C4-2B (cell line): ENCODE data around the gene WSB2.

Experiments used
- H3K27ac ChIP-seq: fragments of 450-650 bp; 2 replicates; pipeline ENCODE4 v1.5.1; 2017
- ZFX ChIP-seq: fragments of 450-650 bp; IDR thresholded peaks from 2 replicates; pipeline ENCODE4 v1.6.1; 2017
- TF ChIP-seq, protein P1 (sequence below): fragments of 450-650 bp; conservative IDR thresholded peaks from 2 replicates; pipeline ENCODE4 v1.5.1; 2017; ENCODE audit warnings: mild to moderate bottlenecking

WSB2 gene

GRCh38 chr12:118061011-118061872 lies at the start of gene WSB2:
TSS of gene WSB2 (minus strand) at chr12:118061179. CDS start at chr12:118061048, 131 bp downstream.
- TF ChIP-seq ZFX, result peak; percentile 47
- TF ChIP-seq, protein P1, sequence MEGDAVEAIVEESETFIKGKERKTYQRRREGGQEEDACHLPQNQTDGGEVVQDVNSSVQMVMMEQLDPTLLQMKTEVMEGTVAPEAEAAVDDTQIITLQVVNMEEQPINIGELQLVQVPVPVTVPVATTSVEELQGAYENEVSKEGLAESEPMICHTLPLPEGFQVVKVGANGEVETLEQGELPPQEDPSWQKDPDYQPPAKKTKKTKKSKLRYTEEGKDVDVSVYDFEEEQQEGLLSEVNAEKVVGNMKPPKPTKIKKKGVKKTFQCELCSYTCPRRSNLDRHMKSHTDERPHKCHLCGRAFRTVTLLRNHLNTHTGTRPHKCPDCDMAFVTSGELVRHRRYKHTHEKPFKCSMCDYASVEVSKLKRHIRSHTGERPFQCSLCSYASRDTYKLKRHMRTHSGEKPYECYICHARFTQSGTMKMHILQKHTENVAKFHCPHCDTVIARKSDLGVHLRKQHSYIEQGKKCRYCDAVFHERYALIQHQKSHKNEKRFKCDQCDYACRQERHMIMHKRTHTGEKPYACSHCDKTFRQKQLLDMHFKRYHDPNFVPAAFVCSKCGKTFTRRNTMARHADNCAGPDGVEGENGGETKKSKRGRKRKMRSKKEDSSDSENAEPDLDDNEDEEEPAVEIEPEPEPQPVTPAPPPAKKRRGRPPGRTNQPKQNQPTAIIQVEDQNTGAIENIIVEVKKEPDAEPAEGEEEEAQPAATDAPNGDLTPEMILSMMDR, result no peak
- peak within 1 kb of the TSS; percentile 96 for H3K27ac ChIP-seq

DNA sequence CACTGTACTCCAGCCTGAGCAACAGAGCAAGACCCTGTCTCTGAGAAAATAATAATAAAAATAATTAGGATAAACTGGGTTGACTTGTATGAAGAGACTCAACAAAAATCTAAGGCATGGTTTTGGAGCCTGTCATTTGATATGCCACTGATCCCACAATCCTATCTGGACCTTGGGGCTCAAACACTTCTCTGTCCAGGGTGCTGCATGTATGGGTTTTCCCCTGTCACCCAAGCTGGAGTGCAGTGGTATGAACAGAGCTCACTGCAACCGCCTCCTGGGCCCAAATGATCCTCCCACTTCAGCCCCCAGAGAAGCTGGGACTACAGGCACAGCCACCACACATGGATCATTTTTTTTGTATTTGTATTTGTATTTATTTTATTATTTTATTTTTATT lies 48.1 kb upstream of the WSB2 start:
- no peak overlapping the region for H3K27ac ChIP-seq
- TF ChIP-seq ZFX, result no peak
- TF ChIP-seq, protein P1, result no peak

- TF ChIP-seq, protein P1, result no peak
- no peak for TF ChIP-seq ZFX
- H3K27ac ChIP-seq, result peak overlapping the region; percentile 70; the same call in 1 of the 2 replicates
Measured at GRCh38 chr12:118107694-118108093, 46.7 kb upstream of the WSB2 start.

GRCh38 chr12:118107011-118107410 lies 46.0 kb upstream of the WSB2 start:
- H3K27ac ChIP-seq, result peak overlapping the region; percentile 70
- TF ChIP-seq, protein P1, result no peak
- no peak for TF ChIP-seq ZFX

DNA sequence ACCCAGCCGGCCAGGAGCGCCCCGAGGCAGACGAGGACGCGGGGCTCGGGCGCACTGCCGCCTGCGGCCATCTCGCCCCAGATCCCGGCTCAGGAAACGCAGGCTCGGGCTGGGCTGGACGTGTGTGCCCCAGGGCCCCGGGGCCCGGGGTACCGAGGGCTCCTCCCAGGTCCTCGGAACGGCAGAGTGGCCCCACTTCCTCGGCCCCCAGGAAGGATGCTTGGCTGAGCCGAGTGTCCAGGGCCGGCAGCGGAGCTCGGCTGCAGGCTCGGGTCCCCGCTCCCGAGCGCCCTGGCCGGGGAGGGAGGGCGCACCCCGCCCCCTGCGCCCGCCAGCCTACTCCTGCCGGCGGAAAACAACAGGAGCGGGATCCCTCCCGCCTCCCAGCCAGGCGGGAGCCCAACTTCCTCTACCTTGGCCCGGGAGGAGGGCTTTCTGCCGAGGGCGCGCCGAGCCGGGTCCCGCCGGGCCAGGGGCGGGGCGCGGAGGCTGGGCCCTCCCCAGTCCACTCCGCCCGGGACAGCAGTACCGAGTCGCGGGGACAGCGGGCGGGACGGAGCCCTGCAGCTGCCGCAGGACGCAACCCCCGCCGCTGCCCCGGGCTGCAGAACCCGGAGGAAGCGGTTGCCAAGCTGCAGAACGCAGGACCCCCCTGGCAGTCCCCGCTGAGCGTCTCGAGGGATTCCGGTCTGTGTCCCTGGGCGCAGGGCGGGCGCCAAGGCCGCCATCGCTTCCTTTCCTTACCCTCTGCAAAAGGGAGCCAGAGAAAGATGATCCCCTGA lies 42.8 kb upstream of the WSB2 start, which contains the start of gene VSIG10:
TSS of gene VSIG10 (minus strand) at position 411 of the 782 bp plus-strand sequence. CDS start at position 71, 340 bp downstream.
- peak within 1 kb of the TSS; percentile 97 for H3K27ac ChIP-seq
- TF ChIP-seq, protein P1, result no peak
- no peak for TF ChIP-seq ZFX

- TF ChIP-seq, protein P1, result no peak
- no peak for TF ChIP-seq ZFX
- H3K27ac ChIP-seq, result peak overlapping the region; percentile 97
Measured at GRCh38 chr12:118103201-118103600, 42.2 kb upstream of the WSB2 start.

GRCh38 chr12:118102609-118103008 lies 41.6 kb upstream of the WSB2 start:
- peak overlapping the region; percentile 97 for H3K27ac ChIP-seq
- no peak for TF ChIP-seq ZFX
- TF ChIP-seq, protein P1, result no peak
